Keratinocyte (primary cell): ENCODE results near the gene FMR1. TPM values are rescaled to one million over a fixed set of nuclear protein-coding genes. Genes with fewer than 3 reads are reported as not detected.

Experiments used
- DNase-seq: peaks from one replicate; pipeline ENCODE4 v3.0.0-alpha.2; 2011; ENCODE audit warnings: low read depth, missing footprints, low spot score
- FAIRE-seq: peaks from 2 replicates; lab custom pipeline; 2011; peaks lifted over from hg19 to GRCh38; lab: Jason Lieb, UNC
- H2AFZ ChIP-seq: 2 replicates; pipeline ENCODE4 v1.6.0; 2012; ENCODE audit warnings: low read length, control low read depth, inconsistent platforms; ENCODE audit not compliant: control insufficient read depth
- H3K27ac ChIP-seq: 2 replicates; pipeline ENCODE4 v1.5.1; 2011; ENCODE audit warnings: low read length; ENCODE audit not compliant: control insufficient read depth, insufficient read depth
- H3K27me3 ChIP-seq: 3 replicates; pipeline ENCODE4 v1.6.0; 2011; ENCODE audit warnings: low read length; ENCODE audit not compliant: control insufficient read depth, insufficient read depth; ENCODE audit errors: extremely low read depth
- H3K36me3 ChIP-seq, 2 experiments: 2 replicates in 1 of 2; 3 replicates in 1 of 2; pipeline ENCODE4 v1.5.1; 2011; ENCODE audit warnings: low read length in 2 of 2, mild to moderate bottlenecking in 1 of 2; ENCODE audit not compliant: control insufficient read depth in 2 of 2, insufficient read depth in 2 of 2; ENCODE audit errors: extremely low read depth in 1 of 2
- H3K4me1 ChIP-seq: 3 replicates; pipeline ENCODE4 v1.5.1; 2011; ENCODE audit warnings: low read length; ENCODE audit not compliant: control insufficient read depth, insufficient read depth; ENCODE audit errors: extremely low read depth
- H3K4me2 ChIP-seq: 3 replicates; pipeline ENCODE4 v1.6.0; 2011; ENCODE audit warnings: low read depth, low read length; ENCODE audit not compliant: control insufficient read depth, insufficient read depth; ENCODE audit errors: extremely low read depth
- H3K4me3 ChIP-seq, 3 experiments: fragments of 200-600 bp in 1 of 3; sonication (generic) in 1 of 3; 2 replicates in 2 of 3; 3 replicates in 1 of 3; pipeline ENCODE4 v1.5.1; 2011 to 2016; ENCODE audit warnings: low read length in 3 of 3, mild to moderate bottlenecking in 3 of 3, control low read depth in 2 of 3, inconsistent platforms in 1 of 3, low read depth in 1 of 3, mixed read lengths in 1 of 3, mixed run types in 1 of 3, moderate library complexity in 1 of 3; ENCODE audit not compliant: control insufficient read depth in 2 of 3, insufficient read depth in 2 of 3; ENCODE audit errors: extremely low read depth in 1 of 3
- H3K79me2 ChIP-seq: 2 replicates; pipeline ENCODE4 v1.6.0; 2012; ENCODE audit warnings: low read length; ENCODE audit not compliant: control insufficient read depth, insufficient read depth
- H3K9ac ChIP-seq: 3 replicates; pipeline ENCODE4 v1.6.0; 2011; ENCODE audit warnings: low read length; ENCODE audit not compliant: control insufficient read depth, insufficient read depth; ENCODE audit errors: extremely low read depth
- H3K9me1 ChIP-seq: 3 replicates; pipeline ENCODE4 v1.6.0; 2011; ENCODE audit warnings: low read length; ENCODE audit not compliant: control insufficient read depth, insufficient read depth; ENCODE audit errors: extremely low read depth
- H3K9me3 ChIP-seq: 2 replicates; pipeline ENCODE4 v1.5.1; 2012; ENCODE audit warnings: low read depth, low read length; ENCODE audit not compliant: control insufficient read depth
- H4K20me1 ChIP-seq: 3 replicates; pipeline ENCODE4 v1.6.0; 2011; ENCODE audit warnings: low read length; ENCODE audit not compliant: control insufficient read depth, insufficient read depth; ENCODE audit errors: extremely low read depth
- EZH2 ChIP-seq: IDR thresholded peaks from one replicate; pipeline ENCODE4 v1.6.1; 2012; ENCODE audit warnings: inconsistent platforms, mild to moderate bottlenecking, low read length, moderate library complexity
- dilution Hi-C: fragments of 300-500 bp; cut with MboI; formaldehyde crosslinking; loops from one replicate; pipeline ENCODE4 v1.7.0; 2020; ENCODE audit warnings: low sequenced_read_pairs; ENCODE audit not compliant: extremely low pct_ligation_motif_present
- polyA plus RNA-seq, 5 experiments: library from polyadenylated mRNA; depleted of rRNA in 3 of 5; stranded (reverse) in 3 of 5; stranded (forward) in 1 of 5; unstranded in 1 of 5; fragments of >200 nt; gene quantifications; 1 replicate in 1 of 5; 2 replicates in 3 of 5; 3 replicates in 1 of 5; pipeline versions ENCODE4 v1.2.1 to v1.2.3, GENCODE V29; 2011 to 2012; ENCODE audit warnings: missing spikeins in 2 of 5, low read depth in 1 of 5, low replicate concordance in 1 of 5
- TF ChIP-seq, protein P1 (sequence below), 3 experiments: IDR thresholded peaks in 1 of 3; conservative IDR thresholded peaks in 1 of 3; optimal IDR thresholded peaks in 1 of 3; 2 replicates in 2 of 3; 3 replicates in 1 of 3; pipeline versions ENCODE3 to v1.5.1; 2011; ENCODE audit warnings: low read length in 3 of 3, mild to moderate bottlenecking in 3 of 3, moderate library complexity in 2 of 3, control low read depth in 1 of 3, inconsistent platforms in 1 of 3; ENCODE audit not compliant: insufficient read depth in 2 of 3; ENCODE audit errors: extremely low read depth in 1 of 3

The FMR1 gene
- polyA plus RNA-seq, 1 donor (not counting 4 experiments of a cell fraction or from before 2014, with no cell fraction given), result 26.0 TPM

DNA sequence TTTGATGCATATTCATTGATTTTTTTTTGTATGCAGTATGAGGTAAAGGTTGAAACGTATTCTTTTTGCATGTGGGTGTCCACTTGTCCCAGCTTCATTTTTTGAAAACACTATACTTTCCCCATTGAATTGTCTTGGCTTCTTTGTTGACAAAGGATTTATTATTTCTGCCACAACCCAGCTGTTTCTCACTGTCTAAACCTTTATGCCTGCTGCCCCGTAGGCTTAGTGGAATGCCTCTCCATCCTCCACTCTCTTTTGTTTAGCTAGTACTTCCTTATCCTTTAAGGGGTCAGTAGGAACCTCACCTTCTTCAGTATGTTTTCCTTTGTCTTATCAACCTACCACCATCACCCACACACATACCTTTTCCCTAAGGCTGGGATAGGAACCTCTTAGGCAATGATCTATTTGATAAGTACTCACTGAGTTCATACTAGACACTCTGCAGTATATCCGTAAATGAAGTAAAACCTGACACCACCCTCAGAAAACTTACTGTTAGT lies 8.5 kb downstream of the FMR1 start:
- H3K9ac ChIP-seq, result no peak overlapping the region
- H3K79me2 ChIP-seq, result peaks cover 48% of the 10 kb centered on the region
- no peaks in the 10 kb centered on the region for H3K4me1 ChIP-seq
- no peaks in the 10 kb centered on the region for H4K20me1 ChIP-seq
- FAIRE-seq, result no peak
- H3K9me1 ChIP-seq, result no peaks in the 10 kb centered on the region
- no peak overlapping the region for H3K4me3 ChIP-seq
- dilution Hi-C loops, result no loop called here
- H3K27ac ChIP-seq, result no peak overlapping the region
- no peaks in the 10 kb centered on the region for H3K27me3 ChIP-seq
- H3K36me3 ChIP-seq, result no peaks in the 10 kb centered on the region
- TF ChIP-seq, protein P1, sequence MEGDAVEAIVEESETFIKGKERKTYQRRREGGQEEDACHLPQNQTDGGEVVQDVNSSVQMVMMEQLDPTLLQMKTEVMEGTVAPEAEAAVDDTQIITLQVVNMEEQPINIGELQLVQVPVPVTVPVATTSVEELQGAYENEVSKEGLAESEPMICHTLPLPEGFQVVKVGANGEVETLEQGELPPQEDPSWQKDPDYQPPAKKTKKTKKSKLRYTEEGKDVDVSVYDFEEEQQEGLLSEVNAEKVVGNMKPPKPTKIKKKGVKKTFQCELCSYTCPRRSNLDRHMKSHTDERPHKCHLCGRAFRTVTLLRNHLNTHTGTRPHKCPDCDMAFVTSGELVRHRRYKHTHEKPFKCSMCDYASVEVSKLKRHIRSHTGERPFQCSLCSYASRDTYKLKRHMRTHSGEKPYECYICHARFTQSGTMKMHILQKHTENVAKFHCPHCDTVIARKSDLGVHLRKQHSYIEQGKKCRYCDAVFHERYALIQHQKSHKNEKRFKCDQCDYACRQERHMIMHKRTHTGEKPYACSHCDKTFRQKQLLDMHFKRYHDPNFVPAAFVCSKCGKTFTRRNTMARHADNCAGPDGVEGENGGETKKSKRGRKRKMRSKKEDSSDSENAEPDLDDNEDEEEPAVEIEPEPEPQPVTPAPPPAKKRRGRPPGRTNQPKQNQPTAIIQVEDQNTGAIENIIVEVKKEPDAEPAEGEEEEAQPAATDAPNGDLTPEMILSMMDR (optimal IDR thresholded peaks at IDR 0.05 in 1 of 3, IDR thresholded peaks at IDR 0.05 in 1 of 3, conservative IDR thresholded peaks at IDR 0.05 in 1 of 3; ENCODE audit: extremely low read depth in 1 of 3, insufficient read depth in 2 of 3, low read length in 3 of 3), result no peak
- TF ChIP-seq EZH2, result no peak
- no peaks in the 10 kb centered on the region for H3K9me3 ChIP-seq
- no peak overlapping the region for H2AFZ ChIP-seq
- H3K4me2 ChIP-seq, result no peak overlapping the region
- DNase-seq, result no peak

DNA sequence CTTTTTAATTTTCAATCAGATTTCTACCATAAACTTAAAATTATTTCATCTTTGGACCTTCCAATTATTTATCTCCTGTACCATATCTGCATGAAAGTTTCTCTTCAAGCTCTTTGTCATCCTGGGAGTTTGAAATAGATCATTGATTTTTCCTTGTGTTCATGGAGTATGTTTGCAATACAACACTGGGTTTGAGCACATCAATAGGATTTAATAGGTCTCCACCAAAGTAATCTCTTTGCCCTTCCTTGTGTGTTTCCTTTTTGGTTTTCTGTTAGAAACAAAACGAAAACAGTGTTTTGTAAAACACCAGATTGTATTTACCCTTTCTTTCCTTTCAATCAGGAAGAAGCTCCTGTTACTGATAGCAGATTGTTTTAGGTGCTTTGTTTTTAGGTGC lies 11.9 kb downstream of the FMR1 start:
- Histone ChIP-seq H3K4me2 (no peak overlapping the region), H3K9ac (no peak overlapping the region), H3K79me2 (peaks cover 18% of the 10 kb centered on the region), H3K36me3 (no peaks in the 10 kb centered on the region), H4K20me1 (no peaks in the 10 kb centered on the region), H3K4me1 (no peaks in the 10 kb centered on the region), H3K27me3 (no peaks in the 10 kb centered on the region), H3K9me3 (no peaks in the 10 kb centered on the region), H3K9me1 (no peaks in the 10 kb centered on the region), H3K27ac (no peak overlapping the region), H2AFZ (no peak overlapping the region), H3K4me3 (no peak overlapping the region)
- dilution Hi-C loops, result no loop called here
- DNase-seq (no peak), FAIRE-seq (no peak)
- TF ChIP-seq EZH2, result no peak
- TF ChIP-seq, protein P1 (optimal IDR thresholded peaks at IDR 0.05 in 1 of 3, IDR thresholded peaks at IDR 0.05 in 1 of 3, conservative IDR thresholded peaks at IDR 0.05 in 1 of 3; ENCODE audit: extremely low read depth in 1 of 3, insufficient read depth in 2 of 3, low read length in 3 of 3), result no peak
